Astrocyte (in vitro differentiated cells and primary cell): Measurements from ENCODE around the gene CDH23. TPM values are rescaled to one million over a fixed set of nuclear protein-coding genes. Genes with fewer than 3 reads are reported as not detected.

Source experiments
- DNase-seq: peaks from one replicate; pipeline ENCODE4 v3.0.0-alpha.2; 2010; ENCODE audit warnings: low read depth
- FAIRE-seq: peaks from 2 replicates; lab custom pipeline; 2011; peaks lifted over from hg19 to GRCh38; lab: Jason Lieb, UNC
- H2AFZ ChIP-seq: 2 replicates; pipeline ENCODE4 v1.6.0; 2012; ENCODE audit warnings: low read depth, low read length, inconsistent platforms
- H3K27ac ChIP-seq: 2 replicates; pipeline ENCODE4 v1.5.1; 2011; ENCODE audit warnings: low read depth, low read length, inconsistent platforms
- H3K27me3 ChIP-seq: 2 replicates; pipeline ENCODE4 v1.6.0; 2011; ENCODE audit warnings: low read length, inconsistent platforms; ENCODE audit not compliant: insufficient read depth
- H3K36me3 ChIP-seq: 2 replicates; pipeline ENCODE4 v1.5.1; 2011; ENCODE audit warnings: low read length, inconsistent platforms; ENCODE audit not compliant: insufficient read depth
- H3K4me1 ChIP-seq: 2 replicates; pipeline ENCODE4 v1.5.1; 2011; ENCODE audit warnings: low read length, inconsistent platforms; ENCODE audit not compliant: insufficient read depth
- H3K4me2 ChIP-seq: 2 replicates; pipeline ENCODE4 v1.6.0; 2012; ENCODE audit warnings: low read length, inconsistent platforms
- H3K4me3 ChIP-seq: 2 replicates; pipeline ENCODE4 v1.5.1; 2011; ENCODE audit warnings: low read depth, mild to moderate bottlenecking, low read length, inconsistent platforms; ENCODE audit not compliant: insufficient read depth
- H3K79me2 ChIP-seq: 2 replicates; pipeline ENCODE4 v1.6.0; 2012; ENCODE audit warnings: mild to moderate bottlenecking, low read length, inconsistent platforms; ENCODE audit not compliant: insufficient read depth
- H3K9ac ChIP-seq: 2 replicates; pipeline ENCODE4 v1.6.0; 2012; ENCODE audit warnings: mild to moderate bottlenecking, low read length, inconsistent platforms
- H3K9me3 ChIP-seq: 2 replicates; pipeline ENCODE4 v1.5.1; 2012; ENCODE audit warnings: low read depth, mild to moderate bottlenecking, low read length, inconsistent platforms; ENCODE audit not compliant: insufficient read depth
- H4K20me1 ChIP-seq: 2 replicates; pipeline ENCODE4 v1.6.0; 2012; ENCODE audit warnings: low read length, inconsistent platforms; ENCODE audit not compliant: insufficient read depth
- H3K27ac Mint-ChIP-seq: one replicate; pipeline ENCODE4 v1.8.0; 2021; ENCODE audit warnings: mild to moderate bottlenecking, mixed read lengths; ENCODE audit not compliant: unreplicated experiment
- H3K27me3 Mint-ChIP-seq: one replicate; pipeline ENCODE4 v1.8.0; 2021; ENCODE audit warnings: low read depth, mixed read lengths; ENCODE audit not compliant: unreplicated experiment
- H3K36me3 Mint-ChIP-seq: one replicate; pipeline ENCODE4 v1.8.0; 2021; ENCODE audit warnings: low read depth, mixed read lengths; ENCODE audit not compliant: unreplicated experiment
- H3K4me1 Mint-ChIP-seq: one replicate; pipeline ENCODE4 v1.8.0; 2021; ENCODE audit warnings: low read depth, mixed read lengths; ENCODE audit not compliant: unreplicated experiment
- H3K4me3 Mint-ChIP-seq: one replicate; pipeline ENCODE4 v1.8.0; 2021; ENCODE audit warnings: mild to moderate bottlenecking, moderate library complexity, mixed read lengths; ENCODE audit not compliant: unreplicated experiment
- H3K9me3 Mint-ChIP-seq: one replicate; pipeline ENCODE4 v1.8.0; 2021; ENCODE audit warnings: mild to moderate bottlenecking, mixed read lengths; ENCODE audit not compliant: unreplicated experiment
- CTCF ChIP-seq: IDR thresholded peaks from 2 replicates; pipeline ENCODE4 v1.5.1; 2011; ENCODE audit warnings: low read depth, mild to moderate bottlenecking, inconsistent platforms, low read length, moderate library complexity; ENCODE audit not compliant: insufficient read depth
- EZH2 ChIP-seq: IDR thresholded peaks from 2 replicates; pipeline ENCODE4 v1.6.1; 2012; ENCODE audit warnings: mild to moderate bottlenecking, low read length, inconsistent platforms; ENCODE audit not compliant: insufficient read depth
- total RNA-seq: library from RNA; stranded (reverse); gene quantifications from 2 replicates; pipeline ENCODE4 v1.2.1, GENCODE V29; 2021

Gene CDH23
- total RNA-seq, 1 donor from 2014 or later: not detected

GRCh38 chr10:71505862-71506261, 109.1 kb downstream of the CDH23 start:
- no peak overlapping the region for H3K27ac ChIP-seq
- FAIRE-seq (no peak), DNase-seq (no peak)
- H3K79me2 ChIP-seq: no peaks in the 10 kb centered on the region
- Mint-ChIP-seq H3K4me3 (no peak overlapping the region), H3K4me1 (no peaks in the 10 kb centered on the region), H3K27ac (no peak overlapping the region), H3K36me3 (no peaks in the 10 kb centered on the region), H3K9me3 (peaks cover 5% of the 10 kb centered on the region), H3K27me3 (peaks cover 69% of the 10 kb centered on the region)
- no peaks in the 10 kb centered on the region for H3K4me1 ChIP-seq
- TF ChIP-seq CTCF: no peak
- peaks cover 45% of the 10 kb centered on the region for H3K27me3 ChIP-seq
- no peak overlapping the region for H3K4me2 ChIP-seq
- no peak overlapping the region for H2AFZ ChIP-seq
- no peak overlapping the region for H3K9ac ChIP-seq
- no peaks in the 10 kb centered on the region for H3K36me3 ChIP-seq
- H3K4me3 ChIP-seq: no peak overlapping the region
- no peaks in the 10 kb centered on the region for H4K20me1 ChIP-seq
- H3K9me3 ChIP-seq: no peaks in the 10 kb centered on the region

- TF ChIP-seq CTCF: no peak
- no peak for TF ChIP-seq EZH2
- no peak overlapping the region for H3K9ac ChIP-seq
- H3K79me2 ChIP-seq: no peaks in the 10 kb centered on the region
- H3K4me1 ChIP-seq: peaks cover 11% of the 10 kb centered on the region
- H3K4me2 ChIP-seq: no peak overlapping the region
- peaks cover 6% of the 10 kb centered on the region for H4K20me1 ChIP-seq
- H3K4me3 ChIP-seq: no peak overlapping the region
- H3K4me1 Mint-ChIP-seq: peaks cover 14% of the 10 kb centered on the region
- DNase-seq (no peak), FAIRE-seq (no peak)
- H3K27me3 ChIP-seq: peaks cover 50% of the 10 kb centered on the region
- peaks cover 4% of the 10 kb centered on the region for H3K9me3 Mint-ChIP-seq
- H3K9me3 ChIP-seq: no peaks in the 10 kb centered on the region
- no peak overlapping the region for H3K27ac Mint-ChIP-seq
- H3K27ac ChIP-seq: no peak overlapping the region
- H3K4me3 Mint-ChIP-seq: no peak overlapping the region
- H3K27me3 Mint-ChIP-seq: peaks cover 51% of the 10 kb centered on the region
- no peaks in the 10 kb centered on the region for H3K36me3 ChIP-seq
- no peak overlapping the region for H2AFZ ChIP-seq
- H3K36me3 Mint-ChIP-seq: no peaks in the 10 kb centered on the region
Observed at GRCh38 chr10:71509444-71509843, 112.7 kb downstream of the CDH23 start.

- peaks cover 4% of the 10 kb centered on the region for H3K9me3 Mint-ChIP-seq
- Histone ChIP-seq H3K4me1 (peaks cover 11% of the 10 kb centered on the region), H2AFZ (no peak overlapping the region), H3K27me3 (peaks cover 61% of the 10 kb centered on the region), H3K4me2 (no peak overlapping the region), H3K9ac (no peak overlapping the region), H4K20me1 (peaks cover 6% of the 10 kb centered on the region), H3K9me3 (no peaks in the 10 kb centered on the region), H3K27ac (no peak overlapping the region), H3K4me3 (no peak overlapping the region), H3K36me3 (no peaks in the 10 kb centered on the region), H3K79me2 (no peaks in the 10 kb centered on the region)
- H3K4me3 Mint-ChIP-seq: no peak overlapping the region
- no peak for FAIRE-seq
- peaks cover 20% of the 10 kb centered on the region for H3K4me1 Mint-ChIP-seq
- no peaks in the 10 kb centered on the region for H3K36me3 Mint-ChIP-seq
- peaks cover 43% of the 10 kb centered on the region for H3K27me3 Mint-ChIP-seq
- no peak overlapping the region for H3K27ac Mint-ChIP-seq
- no peak for DNase-seq
- no peak for TF ChIP-seq EZH2
- TF ChIP-seq CTCF: no peak
Observed at GRCh38 chr10:71511206-71511605, 114.5 kb downstream of the CDH23 start.
